HepG2 (cell line): ENCODE results near the gene JAKMIP3.

ENCODE experiments used
- CEBPZ ChIP-seq: IDR thresholded peaks from 2 replicates; pipeline ENCODE4 v1.6.1; 2012; ENCODE audit warnings: low read length, improper control_type of control experiment
- CHD4 ChIP-seq: fragments of 200-600 bp; sonication (generic); IDR thresholded peaks from 2 replicates; pipeline ENCODE4 v1.7.0; 2017; ENCODE audit warnings: mild to moderate bottlenecking, low read length, borderline replicate concordance
- CTCF ChIP-seq: sonication (generic); formaldehyde crosslinking; IDR thresholded peaks from 2 replicates; pipeline ENCODE4 v1.5.0; 2020; ENCODE audit warnings: mild to moderate bottlenecking, missing genetic modification reagents, moderate library complexity
- ETV5 ChIP-seq: IDR thresholded peaks from 2 replicates; pipeline ENCODE4 v1.6.1; 2018; ENCODE audit warnings: missing biosample characterization, missing genetic modification reagents, inconsistent platforms, borderline replicate concordance
- ETV6 ChIP-seq: sonication (generic); formaldehyde crosslinking; conservative IDR thresholded peaks from 2 replicates; pipeline ENCODE4 v1.4.0; 2020; ENCODE audit warnings: missing genetic modification reagents
- FOSL2 ChIP-seq: sonication (generic); formaldehyde crosslinking; IDR thresholded peaks from 2 replicates; pipeline ENCODE4 v1.4.0; 2020; ENCODE audit warnings: missing genetic modification reagents
- MTERF4 ChIP-seq: sonication (generic); formaldehyde crosslinking; IDR thresholded peaks from 2 replicates; pipeline ENCODE4 v1.8.0; 2023; ENCODE audit warnings: mild to moderate bottlenecking, missing genetic modification reagents
- TF ChIP-seq, protein P1 (sequence below): sonication (generic); formaldehyde crosslinking; IDR thresholded peaks from 2 replicates; pipeline ENCODE4 v1.5.0; 2020; ENCODE audit warnings: missing genetic modification reagents

GRCh38 chr10:132069849-132070182, 4.1 kb downstream of the JAKMIP3 start:
- no peak for TF ChIP-seq CHD4
- no peak for TF ChIP-seq CTCF
- TF ChIP-seq MTERF4 (CRISPR knock-in tag) = no peak
- no peak for TF ChIP-seq CEBPZ
- TF ChIP-seq ETV6 (CRISPR knock-in tag) = no peak
- no peak for TF ChIP-seq FOSL2
- no peak for TF ChIP-seq ETV5 (CRISPR knock-in tag)
- TF ChIP-seq, protein P1, sequence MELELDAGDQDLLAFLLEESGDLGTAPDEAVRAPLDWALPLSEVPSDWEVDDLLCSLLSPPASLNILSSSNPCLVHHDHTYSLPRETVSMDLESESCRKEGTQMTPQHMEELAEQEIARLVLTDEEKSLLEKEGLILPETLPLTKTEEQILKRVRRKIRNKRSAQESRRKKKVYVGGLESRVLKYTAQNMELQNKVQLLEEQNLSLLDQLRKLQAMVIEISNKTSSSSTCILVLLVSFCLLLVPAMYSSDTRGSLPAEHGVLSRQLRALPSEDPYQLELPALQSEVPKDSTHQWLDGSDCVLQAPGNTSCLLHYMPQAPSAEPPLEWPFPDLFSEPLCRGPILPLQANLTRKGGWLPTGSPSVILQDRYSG (CRISPR knock-in tag) = no peak
